B cell (primary cell): ENCODE results near the gene WARS2. TPM values are rescaled to one million over a fixed set of nuclear protein-coding genes. Genes with fewer than 3 reads are reported as not detected.

Experiments used
- ATAC-seq: fragments of 200-7000 bp; cut with Tn5 transposase; one replicate; pipeline ENCODE4 v1.10.0; 2021; ENCODE audit warnings: low read depth, mild to moderate bottlenecking, moderate number of reproducible peaks, moderate library complexity
- CTCF ChIA-PET: fragments of 350-600 bp; sonication (Branson Sonifier 250); formaldehyde crosslinking; loops from one replicate; lab custom pipeline; 2021; ENCODE audit warnings: antibody characterized with exemption, inconsistent platforms; lab: Charles Lee
- POLR2A ChIA-PET: fragments of 350-600 bp; sonication (Branson Sonifier 250); formaldehyde crosslinking; loops from one replicate; lab custom pipeline; 2021; ENCODE audit warnings: antibody characterized with exemption; lab: Charles Lee
- DNase-seq: peaks from one replicate; pipeline ENCODE4 v3.0.0; 2013
- H2AFZ ChIP-seq: 2 replicates; pipeline ENCODE4 v1.6.1; 2012; ENCODE audit warnings: mild to moderate bottlenecking, low read depth, low read length; ENCODE audit not compliant: insufficient read depth, poor library complexity, severe bottlenecking
- H3K27ac ChIP-seq, 2 donors: 1 replicate in 1 of 2; 2 replicates in 1 of 2; pipeline ENCODE4 v1.5.1; 2012 to 2013; ENCODE audit warnings: low read length in 2 of 2, mild to moderate bottlenecking in 2 of 2, moderate library complexity in 1 of 2
- H3K27me3 ChIP-seq, 4 experiments: fragments of 200-600 bp in 1 of 4; sonication (generic) in 1 of 4; replicated peaks in 1 of 4; 1 replicate in 2 of 4; 2 replicates in 2 of 4; pipeline versions ENCODE4 v1.6.1 to v1.7.0; 2013 to 2016; ENCODE audit warnings: low read length in 3 of 4, mild to moderate bottlenecking in 2 of 4, mixed read lengths in 1 of 4, moderate library complexity in 1 of 4; ENCODE audit not compliant: insufficient read depth in 4 of 4, control insufficient read depth in 3 of 4; ENCODE audit errors: control extremely low read depth in 1 of 4
- H3K36me3 ChIP-seq, 2 experiments: replicated peaks in 1 of 2; 1 replicate in 1 of 2; 2 replicates in 1 of 2; pipeline versions ENCODE4 v1.6.1 to v1.7.1; 2013; ENCODE audit warnings: low read length in 1 of 2; ENCODE audit not compliant: insufficient read depth in 2 of 2, control insufficient read depth in 1 of 2; ENCODE audit errors: control extremely low read depth in 1 of 2, extremely low read depth in 1 of 2
- H3K4me1 ChIP-seq, 2 donors: fragments of 200-600 bp in 1 of 2; sonication (generic) in 1 of 2; 1 replicate in 1 of 2; 2 replicates in 1 of 2; pipeline versions ENCODE4 v1.5.1 to v1.6.1; 2013 to 2017; ENCODE audit warnings: low read length in 2 of 2; ENCODE audit not compliant: control insufficient read depth in 2 of 2, insufficient read depth in 2 of 2
- H3K4me2 ChIP-seq: replicated peaks from 2 replicates; pipeline ENCODE3; 2012; ENCODE audit warnings: mild to moderate bottlenecking, low read depth, low read length; ENCODE audit not compliant: poor library complexity, severe bottlenecking
- H3K4me3 ChIP-seq, 5 experiments: fragments of 200-600 bp in 1 of 5; sonication (generic) in 1 of 5; 1 replicate in 3 of 5; 2 replicates in 2 of 5; pipeline versions ENCODE4 v1.5.1 to v1.7.0; 2011 to 2016; ENCODE audit warnings: low read length in 4 of 5, mild to moderate bottlenecking in 4 of 5, low read depth in 2 of 5, control low read depth in 1 of 5, moderate library complexity in 1 of 5; ENCODE audit not compliant: insufficient read depth in 1 of 5; ENCODE audit errors: control extremely low read depth in 1 of 5, extremely low read depth in 1 of 5
- H3K79me2 ChIP-seq: fragments of 200-600 bp; sonication (generic); one replicate; pipeline ENCODE4 v1.6.0; 2016; ENCODE audit warnings: low read length; ENCODE audit not compliant: control insufficient read depth, insufficient read depth
- H3K9ac ChIP-seq: fragments of 200-600 bp; sonication (generic); 2 replicates; pipeline ENCODE4 v1.6.1; 2017; ENCODE audit warnings: mild to moderate bottlenecking, low read length, moderate library complexity
- H3K9me3 ChIP-seq, 3 donors: one replicate each; pipeline versions ENCODE4 v1.6.1 to v1.7.1; 2013; ENCODE audit warnings: low read length in 2 of 3; ENCODE audit not compliant: control insufficient read depth in 2 of 3, insufficient read depth in 1 of 3; ENCODE audit errors: control extremely low read depth in 1 of 3
- H4K20me1 ChIP-seq: 2 replicates; pipeline ENCODE4 v1.6.0; 2012; ENCODE audit warnings: mild to moderate bottlenecking, low read length; ENCODE audit not compliant: insufficient read depth, control insufficient read depth, poor library complexity, severe bottlenecking
- H3K27ac Mint-ChIP-seq: one replicate; pipeline ENCODE4 v1.8.0; 2021; ENCODE audit warnings: mixed read lengths
- H3K27me3 Mint-ChIP-seq: one replicate; pipeline ENCODE4 v1.8.0; 2021; ENCODE audit warnings: mixed read lengths
- H3K4me1 Mint-ChIP-seq: one replicate; pipeline ENCODE4 v1.8.0; 2021; ENCODE audit warnings: mixed read lengths
- H3K4me3 Mint-ChIP-seq: one replicate; pipeline ENCODE4 v1.8.0; 2021; ENCODE audit warnings: mixed read lengths
- H3K9me3 Mint-ChIP-seq: one replicate; pipeline ENCODE4 v1.8.0; 2022; ENCODE audit warnings: mixed read lengths; ENCODE audit not compliant: insufficient read depth
- CTCF ChIP-seq: fragments of 200-600 bp; IDR thresholded peaks from one replicate; pipeline ENCODE4 v1.8.0; 2022; ENCODE audit warnings: antibody characterized with exemption, mild to moderate bottlenecking
- EZH2 ChIP-seq: IDR thresholded peaks from 2 replicates; pipeline ENCODE4 v1.6.1; 2012; ENCODE audit warnings: borderline replicate concordance, low read depth, mild to moderate bottlenecking, moderate library complexity, low read length; ENCODE audit not compliant: insufficient read depth, poor library complexity, severe bottlenecking
- WGBS: methylation state at CpG from one replicate; pipeline ENCODE4 v1.1.5; 2013; ENCODE audit warnings: missing lambda C conversion rate; ENCODE audit not compliant: insufficient coverage; 5-methylcytosine and 5-hydroxymethylcytosine counted together
- intact Hi-C: fragments of 100-400 bp; cut with micrococcal nuclease; formaldehyde crosslinking; loops from one replicate; pipeline ENCODE4 v1.10.0; 2022
- polyA plus RNA-seq: library from polyadenylated mRNA; depleted of rRNA; stranded (reverse); fragments of >200 nt; gene quantifications from 2 replicates; pipeline ENCODE4 v1.2.3, GENCODE V29; 2012
- total RNA-seq, 2 donors: library from RNA; stranded (reverse); fragments of 120-200 nt in 1 of 2; gene quantifications; 1 replicate in 1 of 2; 2 replicates in 1 of 2; pipeline versions ENCODE4 v1.2.3 to v1.2.4, GENCODE V29; 2013 to 2022

WARS2 gene
- total and polyA plus RNA-seq, 2 donors (not counting 1 experiment from before 2014, with no cell fraction given): 4.2 to 14.3 TPM

- intact Hi-C loops: no loop called here
- no peaks in the 10 kb centered on the region for H4K20me1 ChIP-seq
- no peak overlapping the region for H2AFZ ChIP-seq
- peaks cover under 1 to 2% of the 10 kb centered on the region in 2 experiments for H3K36me3 ChIP-seq
- Mint-ChIP-seq H3K4me3 (no peak overlapping the region), H3K4me1 (no peaks in the 10 kb centered on the region), H3K27me3 (no peaks in the 10 kb centered on the region), H3K27ac (no peak overlapping the region), H3K9me3 (no peaks in the 10 kb centered on the region)
- no peaks in the 10 kb centered on the region for H3K9me3 ChIP-seq
- no peak for ATAC-seq
- TF ChIP-seq EZH2: no peak
- H3K4me3 ChIP-seq: no peak overlapping the region
- no peaks in the 10 kb centered on the region for H3K27me3 ChIP-seq
- no peak overlapping the region for H3K27ac ChIP-seq
- ChIA-PET CTCF (no interaction called here), POLR2A (no interaction called here)
- WGBS: 100% methylated on average over 1 of the region's 1 CpG
- H3K4me1 ChIP-seq: no peaks in the 10 kb centered on the region
- H3K79me2 ChIP-seq: no peaks in the 10 kb centered on the region
- no peak overlapping the region for H3K4me2 ChIP-seq
- H3K9ac ChIP-seq: no peak overlapping the region
- no peak for DNase-seq
Observed at GRCh38 chr1:119027759-119028158, 112.7 kb downstream of the WARS2 start.

GRCh38 chr1:119026956-119027355, 113.5 kb downstream of the WARS2 start:
- Histone ChIP-seq H3K9me3 (no peaks in the 10 kb centered on the region), H3K4me1 (no peaks in the 10 kb centered on the region), H2AFZ (no peak overlapping the region), H3K27ac (no peak overlapping the region), H3K79me2 (no peaks in the 10 kb centered on the region), H4K20me1 (no peaks in the 10 kb centered on the region), H3K27me3 (no peaks in the 10 kb centered on the region), H3K4me2 (no peak overlapping the region), H3K4me3 (no peak overlapping the region), H3K9ac (no peak overlapping the region), H3K36me3 (peaks cover 0 to 2% of the 10 kb centered on the region in 2 experiments)
- intact Hi-C loops: no loop called here
- 100% methylated on average over 3 of the region's 5 CpGs for WGBS
- Mint-ChIP-seq H3K27me3 (no peaks in the 10 kb centered on the region), H3K4me3 (no peak overlapping the region), H3K27ac (no peak overlapping the region), H3K4me1 (no peaks in the 10 kb centered on the region), H3K9me3 (no peaks in the 10 kb centered on the region)
- ChIA-PET CTCF (no interaction called here), POLR2A (no interaction called here)
- ATAC-seq (no peak), DNase-seq (no peak)
- TF ChIP-seq CTCF (no peak), EZH2 (no peak)
